ENCODE data around the gene ANO9. TPM values are rescaled to one million over a fixed set of nuclear protein-coding genes. Genes with fewer than 3 reads are reported as not detected.

Gene ANO9
- total RNA-seq, 2 experiments from 2014 or later = 88.2 to 94.2 TPM

DNA sequence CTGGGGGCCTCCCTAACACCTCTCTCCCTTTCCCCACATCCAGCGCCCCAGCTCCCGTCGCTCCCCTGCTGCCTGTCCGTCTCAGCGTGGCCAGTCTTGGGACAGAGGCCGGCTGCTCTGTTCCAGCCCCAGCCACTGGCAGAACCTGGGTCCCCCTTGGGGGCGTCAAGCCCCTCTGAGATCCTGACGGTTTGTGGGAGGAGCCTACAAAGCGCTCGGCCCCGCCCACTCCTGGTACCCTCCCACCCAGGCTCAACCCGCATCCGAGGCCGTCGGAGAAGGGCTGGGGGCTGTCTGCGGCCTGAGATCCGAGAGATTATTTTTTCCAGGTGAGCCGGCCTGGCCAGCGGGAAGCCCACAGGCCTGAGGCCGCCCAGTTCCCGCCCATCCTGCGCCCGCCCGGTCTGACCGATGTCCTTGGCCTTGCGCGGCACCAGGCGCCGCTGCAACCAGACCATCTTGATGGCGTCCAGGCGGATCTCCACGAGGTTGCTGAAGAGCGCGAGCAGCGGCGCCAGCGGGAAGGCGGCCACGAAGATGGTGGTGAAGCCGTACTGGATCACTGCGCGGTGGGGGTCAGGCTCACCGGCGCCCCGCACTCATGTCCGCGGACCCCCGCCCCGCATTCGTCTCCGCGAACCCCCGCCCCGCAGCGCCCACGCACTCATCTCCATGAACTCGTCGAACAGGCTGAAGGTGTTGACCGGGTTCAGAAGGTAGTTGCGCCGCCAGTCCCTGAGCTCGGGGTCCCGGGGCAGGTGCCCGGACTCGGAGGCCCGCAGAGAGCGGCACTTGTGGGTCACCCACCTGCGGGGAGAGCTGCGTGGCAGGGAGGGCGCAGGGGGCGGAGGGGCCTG is 21.5 kb downstream of the ANO9 start:
- Mint-ChIP-seq H3K36me3 (ENCODE audit: low read depth) (peaks cover 16% of the 10 kb centered on the region), H3K4me1 (peaks cover 16% of the 10 kb centered on the region), H3K27ac (no peak overlapping the region), H3K4me3 (no peak overlapping the region), H3K9me3 (no peaks in the 10 kb centered on the region), H3K27me3 (no peaks in the 10 kb centered on the region)
- DNase-seq = no peak
- POLR2A ChIA-PET = no interaction called here
- CTCF ChIA-PET = interaction anchor here (0.7 kb wide), 1 partner anchor 23 kb away, joined by 3 read pairs; no protein-coding TSS in a partner anchor

DNA sequence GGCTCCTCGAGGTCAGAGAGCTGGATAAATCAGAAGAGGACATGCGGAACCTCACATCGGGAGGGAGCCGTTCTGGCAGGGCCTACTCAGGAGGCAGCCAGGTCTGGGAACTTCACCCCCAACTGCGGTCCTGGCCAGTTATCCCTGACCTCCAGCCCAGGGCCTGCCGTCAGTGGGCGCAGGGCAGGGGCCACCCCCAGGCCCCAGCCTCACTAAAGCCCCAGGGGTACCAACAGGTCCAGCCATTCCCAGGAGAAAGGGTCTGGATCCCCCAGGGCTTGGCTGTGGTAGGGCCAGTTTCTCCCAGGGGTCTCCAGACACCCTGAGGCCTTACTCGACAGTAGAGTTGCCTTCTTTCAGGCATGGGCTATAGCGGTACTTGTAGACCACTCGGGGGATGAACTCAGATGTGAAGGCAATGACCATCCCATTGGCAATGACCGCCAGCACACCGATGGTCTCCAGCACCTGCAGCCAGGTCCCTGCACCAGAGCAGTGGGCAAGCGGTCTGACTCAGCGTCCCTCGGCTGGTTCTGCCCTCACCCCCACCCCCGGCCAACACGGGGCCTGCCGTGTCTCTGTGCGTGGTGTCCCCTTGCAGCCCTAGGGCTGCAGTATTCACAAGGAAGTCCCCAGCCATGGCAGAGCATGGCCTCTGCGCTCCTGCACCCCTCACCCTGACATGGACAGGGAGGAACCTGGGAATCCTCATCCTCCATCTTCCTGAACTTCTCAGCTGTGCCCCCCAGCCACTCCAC is 22.4 kb downstream of the ANO9 start:
- Mint-ChIP-seq H3K36me3 (ENCODE audit: low read depth) (peaks cover 13% of the 10 kb centered on the region), H3K4me3 (no peak overlapping the region), H3K9me3 (no peaks in the 10 kb centered on the region), H3K27me3 (no peaks in the 10 kb centered on the region), H3K4me1 (peaks cover 17% of the 10 kb centered on the region), H3K27ac (no peak overlapping the region)
- POLR2A ChIA-PET = no interaction called here
- CTCF ChIA-PET = interaction anchor here (1.0 kb wide), 1 partner anchor 100 kb away, joined by 3 read pairs; no protein-coding TSS in a partner anchor
- DNase-seq = no peak

DNA sequence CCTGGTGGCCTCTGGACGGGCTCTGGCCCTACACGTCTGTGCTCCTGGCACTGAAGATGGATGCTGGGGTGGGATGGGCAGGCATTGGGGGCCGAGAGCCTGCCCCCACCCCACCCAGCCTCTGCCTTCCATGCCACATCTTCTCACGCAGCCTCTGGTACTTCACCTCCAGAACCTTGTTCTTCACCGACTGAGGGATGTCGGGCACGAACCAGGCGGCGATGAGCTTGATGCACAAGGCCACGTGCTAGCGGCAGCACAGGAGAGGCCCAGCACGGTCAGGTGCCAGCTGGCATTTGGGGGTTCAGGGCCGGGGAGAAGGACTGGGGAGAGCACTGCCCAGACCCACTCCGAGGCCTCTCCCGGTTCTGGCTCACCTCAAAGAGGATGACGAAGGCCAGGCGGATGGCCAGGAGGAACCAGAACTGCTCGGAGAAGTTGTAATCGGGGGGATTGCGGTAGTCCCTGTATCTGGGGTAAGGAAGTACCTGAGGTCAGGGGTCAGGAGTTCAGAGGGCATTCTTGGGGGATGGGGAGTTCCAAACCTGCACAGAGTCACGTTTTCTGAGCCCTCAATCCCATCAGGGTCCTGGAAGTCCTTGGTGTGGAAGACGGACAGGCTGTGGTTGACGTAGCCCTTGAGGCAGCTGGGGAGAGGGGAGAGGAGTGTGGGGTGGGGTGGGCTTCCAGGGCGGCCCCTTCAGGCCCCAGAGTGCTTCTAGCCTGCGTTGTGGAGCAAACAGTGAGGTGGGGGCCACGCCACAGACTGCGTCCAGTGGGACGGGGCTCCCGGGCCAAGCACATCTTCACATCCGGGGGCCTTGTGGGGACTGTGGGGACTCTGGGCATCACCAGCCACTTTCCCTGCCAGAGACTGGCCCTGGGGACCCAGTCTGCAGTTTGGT is 23.2 kb downstream of the ANO9 start:
- ChIA-PET POLR2A (no interaction called here), CTCF (interaction anchor here (1.0 kb wide), 1 partner anchor 101 kb away, joined by 3 read pairs; no protein-coding TSS in a partner anchor)
- DNase-seq = no peak
- Mint-ChIP-seq H3K4me1 (peaks cover 21% of the 10 kb centered on the region), H3K27me3 (no peaks in the 10 kb centered on the region), H3K36me3 (ENCODE audit: low read depth) (peaks cover 13% of the 10 kb centered on the region), H3K27ac (peak overlapping the region; percentile 71), H3K9me3 (no peaks in the 10 kb centered on the region), H3K4me3 (peak overlapping the region; percentile 49)

DNA sequence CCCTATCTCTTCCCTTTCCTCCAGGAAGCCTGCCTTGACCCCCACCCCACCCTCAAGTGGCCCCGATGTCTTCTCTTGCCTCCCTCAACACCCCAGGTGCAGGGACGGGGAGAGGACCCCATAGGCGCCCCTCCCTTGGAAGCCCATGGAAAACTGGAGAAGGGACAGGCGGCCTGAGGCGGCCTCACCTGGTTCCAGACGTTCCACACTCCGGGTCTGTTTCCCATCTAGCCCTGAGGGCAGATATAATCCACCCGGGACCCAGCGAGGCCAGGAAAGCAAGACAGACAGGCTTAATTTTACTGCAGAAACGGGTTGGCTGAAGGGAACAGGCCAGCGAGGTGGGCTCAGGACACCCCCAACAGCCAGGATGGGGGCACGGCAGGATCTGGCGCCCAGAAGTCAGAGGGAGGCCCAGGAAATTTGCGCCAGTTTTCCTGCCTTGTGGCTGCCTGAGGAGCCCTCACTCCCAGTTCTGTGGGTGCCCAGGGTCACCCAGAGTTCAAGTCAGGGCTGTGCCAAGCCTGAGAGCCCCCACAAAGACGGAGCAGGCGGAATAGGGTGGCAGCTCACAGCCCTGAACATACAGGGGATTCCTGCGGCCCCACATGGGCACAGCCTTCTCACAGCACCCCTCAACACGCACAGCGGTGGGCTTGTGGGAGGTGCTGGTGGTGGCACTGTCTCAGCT is 24.0 kb downstream of the ANO9 start:
- H3K27ac Mint-ChIP-seq = peak overlapping the region; percentile 81
- CTCF ChIA-PET = interaction anchor here (0.9 to 3.8 kb wide), 3 partner anchors 14 to 48 kb away, joined by 3 to 20 read pairs (median 3); partner anchors contain the start of gene PTDSS2

DNA sequence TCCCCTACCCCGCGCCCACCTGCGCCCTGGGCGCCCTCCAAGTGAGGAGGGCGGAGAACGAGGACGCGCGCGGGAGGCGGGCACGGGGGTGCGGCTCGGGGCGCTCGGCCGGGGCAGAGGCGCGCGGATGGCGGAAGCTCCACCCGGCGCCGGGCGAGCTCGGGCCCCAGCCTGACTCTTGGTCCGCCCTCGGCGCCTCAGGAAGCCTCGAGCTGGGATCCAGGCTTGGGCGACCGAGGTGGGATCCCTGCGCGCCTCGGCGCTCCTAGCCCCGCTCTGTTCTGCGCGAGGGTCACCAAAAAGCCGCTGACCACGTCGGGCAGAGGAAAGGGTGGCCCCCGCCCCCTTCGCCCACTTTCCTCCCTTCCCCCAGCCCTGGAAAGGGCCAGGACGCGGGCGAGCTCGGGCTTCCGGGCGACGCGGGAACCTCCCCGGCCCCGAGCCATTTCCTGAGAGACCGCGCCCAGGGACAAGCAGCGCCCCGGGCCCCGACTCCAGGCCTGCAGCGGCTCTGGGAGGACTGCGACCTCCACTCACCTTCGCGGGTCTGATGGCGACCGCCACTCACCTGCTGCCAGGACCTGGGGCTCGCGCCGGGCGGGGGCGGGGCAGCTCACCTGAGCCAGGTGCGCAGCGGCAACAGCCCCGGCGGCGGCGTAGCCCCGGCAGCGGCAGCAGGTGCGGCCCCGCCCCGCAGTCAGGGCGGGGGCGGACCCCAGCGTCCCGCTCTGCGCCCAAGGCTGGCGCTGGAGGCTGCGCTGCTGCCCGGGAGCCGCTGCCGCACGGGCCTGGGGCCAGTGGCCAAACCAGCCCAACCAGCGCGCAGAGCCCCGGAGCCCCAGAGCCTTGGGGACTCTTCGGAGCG is 24.8 kb downstream of the ANO9 start:
- peak overlapping the region; percentile 94 for H3K27ac Mint-ChIP-seq
- POLR2A ChIA-PET = interaction anchor here (1.2 kb wide), 1 partner anchor 33 kb away, joined by 4 read pairs; no protein-coding TSS in a partner anchor
- no peaks in the 10 kb centered on the region for H3K9me3 Mint-ChIP-seq

More for the DNA sequence above, 24.0 kb downstream of the ANO9 start:
- H3K4me1 Mint-ChIP-seq = peaks cover 29% of the 10 kb centered on the region
- no peaks in the 10 kb centered on the region for H3K9me3 Mint-ChIP-seq
- H3K36me3 Mint-ChIP-seq (ENCODE audit: low read depth) = peaks cover 13% of the 10 kb centered on the region
- H3K27me3 Mint-ChIP-seq = no peaks in the 10 kb centered on the region
- no peak for DNase-seq
- POLR2A ChIA-PET = interaction anchor here (1.2 kb wide), 1 partner anchor 32 kb away, joined by 4 read pairs; no protein-coding TSS in a partner anchor
- H3K4me3 Mint-ChIP-seq = peak overlapping the region; percentile 67

DNA sequence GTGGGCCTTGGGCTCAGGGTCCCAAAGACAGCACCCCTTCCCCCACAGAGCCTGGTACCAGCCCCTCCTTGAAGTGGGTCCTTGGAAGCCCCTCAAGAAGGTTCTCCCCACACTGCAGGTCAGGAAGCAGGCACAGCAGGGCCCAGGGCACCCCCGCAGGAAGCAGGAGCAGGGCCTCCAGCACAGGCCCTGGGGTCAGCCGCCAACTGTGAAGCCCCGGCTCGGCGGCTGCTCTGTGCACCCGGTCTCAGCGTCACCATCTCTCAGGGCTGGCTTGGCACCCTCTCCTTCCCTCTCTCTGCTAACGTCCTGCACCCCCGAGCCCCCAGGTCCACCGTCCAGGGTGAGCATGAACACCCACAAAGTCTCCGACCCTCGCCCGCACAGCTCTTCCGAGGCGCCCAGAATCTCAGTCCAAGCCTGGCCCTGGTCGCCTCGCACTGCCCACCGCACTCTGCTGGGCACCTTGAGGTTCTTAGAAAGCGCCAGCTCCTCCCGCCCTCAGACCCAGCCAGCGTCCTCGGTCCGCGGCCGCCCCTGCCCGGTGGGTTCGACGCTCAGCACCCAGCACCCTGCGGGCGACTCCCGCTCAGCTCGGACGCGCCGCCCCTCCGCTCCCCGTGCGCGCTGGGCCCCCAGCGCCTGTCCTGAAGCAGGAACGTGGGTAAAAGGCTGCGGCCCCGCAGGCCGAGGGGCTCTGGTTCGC is 25.6 kb downstream of the ANO9 start:
- Mint-ChIP-seq H3K27me3 (no peaks in the 10 kb centered on the region), H3K36me3 (ENCODE audit: low read depth) (peaks cover 13% of the 10 kb centered on the region), H3K4me1 (peaks cover 32% of the 10 kb centered on the region), H3K27ac (peak overlapping the region; percentile 94), H3K4me3 (peak overlapping the region; percentile 95), H3K9me3 (no peaks in the 10 kb centered on the region)
- ChIA-PET CTCF (interaction anchor here (0.9 to 3.8 kb wide), 7 partner anchors 9 to 103 kb away, joined by 3 to 20 read pairs (median 5); partner anchors contain the start of gene PTDSS2), POLR2A (interaction anchor here (1.2 kb wide), 1 partner anchor 33 kb away, joined by 4 read pairs; no protein-coding TSS in a partner anchor)
- DNase-seq = no peak

More for the DNA sequence above, 24.8 kb downstream of the ANO9 start:
- CTCF ChIA-PET = interaction anchor here (0.9 to 3.8 kb wide), 7 partner anchors 10 to 102 kb away, joined by 3 to 20 read pairs (median 5); partner anchors contain the start of gene PTDSS2
- no peaks in the 10 kb centered on the region for H3K27me3 Mint-ChIP-seq
- peak overlapping the region; percentile 95 for H3K4me3 Mint-ChIP-seq
- peaks cover 13% of the 10 kb centered on the region for H3K36me3 Mint-ChIP-seq (ENCODE audit: low read depth)
- peaks cover 32% of the 10 kb centered on the region for H3K4me1 Mint-ChIP-seq
- DNase-seq = peak; percentile 52

DNA sequence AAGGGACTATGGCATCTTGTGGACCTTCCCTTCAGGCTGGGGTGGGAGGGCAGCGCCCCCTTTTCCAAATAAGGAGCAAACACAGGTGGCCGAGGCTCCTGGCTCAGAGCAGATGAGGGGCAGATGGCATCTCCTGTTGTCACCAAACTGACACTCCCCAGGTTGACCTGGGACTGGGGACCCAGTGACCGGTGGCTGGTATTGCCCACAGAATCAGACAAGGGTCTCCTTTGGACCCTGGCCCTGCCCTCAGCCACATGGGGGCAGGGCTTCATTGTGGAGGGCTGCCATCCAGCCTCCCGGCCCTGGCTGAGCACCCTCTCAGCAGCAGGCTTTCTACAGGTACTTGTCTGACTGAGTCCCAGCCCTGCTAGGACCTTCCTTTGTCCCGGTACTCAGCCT is 26.2 kb downstream of the ANO9 start:
- H3K27ac Mint-ChIP-seq = peak overlapping the region; percentile 94
- DNase-seq = no peak
- H3K36me3 Mint-ChIP-seq (ENCODE audit: low read depth) = peaks cover 13% of the 10 kb centered on the region
- H3K9me3 Mint-ChIP-seq = no peaks in the 10 kb centered on the region
- peak overlapping the region; percentile 95 for H3K4me3 Mint-ChIP-seq
- CTCF ChIA-PET = interaction anchor here (1.2 to 3.8 kb wide), 5 partner anchors 11 to 103 kb away, joined by 3 to 20 read pairs (median 5); partner anchors contain the start of gene PTDSS2
- H3K4me1 Mint-ChIP-seq = peaks cover 32% of the 10 kb centered on the region
- POLR2A ChIA-PET = no interaction called here
- no peaks in the 10 kb centered on the region for H3K27me3 Mint-ChIP-seq

DNA sequence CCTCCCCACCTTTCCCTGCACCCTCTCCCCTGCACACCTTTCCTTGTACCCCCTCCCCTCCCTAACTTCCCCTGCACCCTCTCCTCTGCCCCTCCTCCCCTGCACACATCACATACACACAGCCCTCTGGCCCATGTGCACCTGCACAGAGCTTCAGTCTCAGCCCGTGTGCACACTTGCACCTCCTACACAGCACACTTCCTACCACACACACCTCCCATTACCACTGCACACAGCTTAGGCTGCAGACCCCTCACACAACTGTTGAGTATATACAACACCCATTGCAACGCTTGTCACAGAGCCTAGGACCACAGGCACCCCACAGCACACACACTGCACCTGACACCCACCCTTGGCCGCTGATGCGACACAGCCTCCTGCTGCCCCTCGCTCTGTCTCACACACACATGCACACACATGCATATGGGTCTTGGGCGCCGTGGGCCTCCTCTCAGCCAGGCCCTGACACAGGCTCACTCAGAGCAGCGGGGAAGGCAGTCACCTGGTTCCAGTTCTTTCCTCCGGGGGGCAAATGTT is 27.4 kb downstream of the ANO9 start:
- peaks cover 34% of the 10 kb centered on the region for H3K4me1 Mint-ChIP-seq
- H3K36me3 Mint-ChIP-seq (ENCODE audit: low read depth) = peaks cover 13% of the 10 kb centered on the region
- no peaks in the 10 kb centered on the region for H3K9me3 Mint-ChIP-seq
- no peaks in the 10 kb centered on the region for H3K27me3 Mint-ChIP-seq
- H3K27ac Mint-ChIP-seq = peak overlapping the region; percentile 94
- POLR2A ChIA-PET = no interaction called here
- peak overlapping the region; percentile 95 for H3K4me3 Mint-ChIP-seq
- DNase-seq = peak; percentile 37
- CTCF ChIA-PET = interaction anchor here (1.2 to 3.8 kb wide), 2 partner anchors 24 to 34 kb away, joined by 3 to 20 read pairs; partner anchors contain the start of gene PTDSS2

DNA sequence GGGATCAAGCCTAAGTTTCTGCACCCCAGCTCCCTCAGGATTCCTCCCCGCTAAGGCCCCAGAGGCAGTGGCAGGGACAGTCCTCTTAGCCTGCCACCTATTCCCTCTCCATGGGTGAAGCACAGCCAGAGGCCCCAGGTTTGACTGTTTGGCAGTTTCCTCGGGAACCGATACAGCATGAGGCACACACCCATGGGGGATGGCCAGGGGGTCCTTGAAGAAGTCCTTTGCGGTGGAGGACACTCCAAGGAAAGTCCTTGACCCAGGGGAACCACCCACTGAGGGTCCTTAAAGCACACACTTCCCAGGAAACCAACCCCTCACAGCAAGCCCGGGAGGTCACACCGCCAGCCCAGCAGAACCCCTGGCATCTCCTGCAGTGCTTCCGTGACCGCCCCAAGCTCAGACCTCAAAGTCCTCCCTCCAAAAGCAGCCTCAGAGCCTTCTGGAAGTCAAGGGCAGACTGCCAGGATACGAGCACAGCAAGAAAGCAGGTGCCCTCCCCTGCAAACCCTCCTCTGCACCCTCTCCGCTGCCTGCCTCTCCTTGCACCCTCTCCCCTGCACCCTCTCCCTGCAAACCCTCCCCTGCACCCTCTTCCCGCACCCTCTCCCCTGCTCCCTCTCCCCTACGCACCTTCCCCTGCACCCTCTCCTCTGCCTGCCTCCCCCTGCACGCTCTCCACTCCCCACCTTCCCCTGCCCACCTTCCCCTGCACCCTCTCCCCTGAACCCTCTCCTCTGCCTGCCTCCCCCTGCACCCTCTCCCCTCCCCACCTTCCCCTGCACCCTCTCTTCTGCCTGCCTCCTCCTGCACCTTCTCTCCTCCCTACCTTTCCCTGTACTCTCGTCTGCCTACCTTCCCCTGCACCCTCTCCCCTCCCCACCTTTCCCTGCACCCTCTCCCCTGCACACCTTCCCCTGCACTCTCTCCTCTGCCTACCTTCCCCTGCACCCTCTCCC is 28.4 kb downstream of the ANO9 start:
- no peaks in the 10 kb centered on the region for H3K27me3 Mint-ChIP-seq
- peak; percentile 34 for DNase-seq
- H3K36me3 Mint-ChIP-seq (ENCODE audit: low read depth) = peaks cover 9% of the 10 kb centered on the region

More for the DNA sequence above, 28.4 kb downstream of the ANO9 start:
- no peaks in the 10 kb centered on the region for H3K9me3 Mint-ChIP-seq
- peak overlapping the region; percentile 28 for H3K27ac Mint-ChIP-seq
- ChIA-PET POLR2A (no interaction called here), CTCF (interaction anchor here (1.2 to 3.8 kb wide), 3 partner anchors 16 to 35 kb away, joined by 4 to 20 read pairs (median 5); partner anchors contain the start of gene PTDSS2)
- peaks cover 30% of the 10 kb centered on the region for H3K4me1 Mint-ChIP-seq
- H3K4me3 Mint-ChIP-seq = peak overlapping the region; percentile 95

Measured in activated CD4-positive, alpha-beta T cell treated with anti-CD3 and anti-CD28 coated beads, Interleukin-2, amount 10 ng/mL, durations not matched to agents 7 days and 5 days (primary cell).